ENCODE data around the gene SERPINC1.

DNA sequence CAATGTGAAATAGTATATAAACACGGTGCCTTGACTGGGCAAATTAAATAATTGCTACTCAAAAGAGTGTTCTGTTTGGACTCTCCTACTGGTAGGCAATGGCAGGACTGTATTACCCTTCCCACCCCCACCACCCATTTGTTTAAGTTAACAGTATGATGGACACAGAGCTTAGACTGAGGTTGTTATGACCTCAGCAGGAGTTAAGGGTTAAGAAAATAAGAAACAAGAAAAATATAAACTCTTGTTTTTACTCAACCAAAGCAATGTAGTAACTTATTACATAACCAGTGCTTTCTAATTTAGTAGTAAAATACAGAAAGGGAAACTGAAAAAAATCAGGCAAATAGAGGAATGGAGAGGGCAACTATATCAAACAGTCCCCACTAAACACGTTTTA lies 19.9 kb upstream of the SERPINC1 start:
- no peak for TF ChIP-seq POLR2A (conservative IDR thresholded peaks at IDR 0.05)
- TF ChIP-seq, protein P1, sequence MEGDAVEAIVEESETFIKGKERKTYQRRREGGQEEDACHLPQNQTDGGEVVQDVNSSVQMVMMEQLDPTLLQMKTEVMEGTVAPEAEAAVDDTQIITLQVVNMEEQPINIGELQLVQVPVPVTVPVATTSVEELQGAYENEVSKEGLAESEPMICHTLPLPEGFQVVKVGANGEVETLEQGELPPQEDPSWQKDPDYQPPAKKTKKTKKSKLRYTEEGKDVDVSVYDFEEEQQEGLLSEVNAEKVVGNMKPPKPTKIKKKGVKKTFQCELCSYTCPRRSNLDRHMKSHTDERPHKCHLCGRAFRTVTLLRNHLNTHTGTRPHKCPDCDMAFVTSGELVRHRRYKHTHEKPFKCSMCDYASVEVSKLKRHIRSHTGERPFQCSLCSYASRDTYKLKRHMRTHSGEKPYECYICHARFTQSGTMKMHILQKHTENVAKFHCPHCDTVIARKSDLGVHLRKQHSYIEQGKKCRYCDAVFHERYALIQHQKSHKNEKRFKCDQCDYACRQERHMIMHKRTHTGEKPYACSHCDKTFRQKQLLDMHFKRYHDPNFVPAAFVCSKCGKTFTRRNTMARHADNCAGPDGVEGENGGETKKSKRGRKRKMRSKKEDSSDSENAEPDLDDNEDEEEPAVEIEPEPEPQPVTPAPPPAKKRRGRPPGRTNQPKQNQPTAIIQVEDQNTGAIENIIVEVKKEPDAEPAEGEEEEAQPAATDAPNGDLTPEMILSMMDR (IDR thresholded peaks at IDR 0.05 in 2 of 3, conservative IDR thresholded peaks at IDR 0.05 in 1 of 3; ENCODE audit: insufficient read depth in 2 of 3, low read depth in 1 of 3, low read length in 3 of 3): no peak
- no peak for TF ChIP-seq MECOM (CRISPR knock-in tag; IDR thresholded peaks at IDR 0.05)
- no peak for TF ChIP-seq NEUROD1 (IDR thresholded peaks at IDR 0.05; ENCODE audit: borderline replicate concordance, low read depth, low read length, partially characterized antibody)
- TF ChIP-seq, protein P2, sequence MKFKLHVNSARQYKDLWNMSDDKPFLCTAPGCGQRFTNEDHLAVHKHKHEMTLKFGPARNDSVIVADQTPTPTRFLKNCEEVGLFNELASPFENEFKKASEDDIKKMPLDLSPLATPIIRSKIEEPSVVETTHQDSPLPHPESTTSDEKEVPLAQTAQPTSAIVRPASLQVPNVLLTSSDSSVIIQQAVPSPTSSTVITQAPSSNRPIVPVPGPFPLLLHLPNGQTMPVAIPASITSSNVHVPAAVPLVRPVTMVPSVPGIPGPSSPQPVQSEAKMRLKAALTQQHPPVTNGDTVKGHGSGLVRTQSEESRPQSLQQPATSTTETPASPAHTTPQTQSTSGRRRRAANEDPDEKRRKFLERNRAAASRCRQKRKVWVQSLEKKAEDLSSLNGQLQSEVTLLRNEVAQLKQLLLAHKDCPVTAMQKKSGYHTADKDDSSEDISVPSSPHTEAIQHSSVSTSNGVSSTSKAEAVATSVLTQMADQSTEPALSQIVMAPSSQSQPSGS (CRISPR knock-in tag; IDR thresholded peaks at IDR 0.05): no peak
- no peak for TF ChIP-seq SIN3A (IDR thresholded peaks at IDR 0.05; ENCODE audit: borderline replicate concordance in 2 of 2, control insufficient read depth in 1 of 2, low read depth in 2 of 2, low read length in 2 of 2)
- no peak for TF ChIP-seq ESRRA (IDR thresholded peaks at IDR 0.05; ENCODE audit: borderline replicate concordance, low read depth)
- no peak for TF ChIP-seq TBP (optimal IDR thresholded peaks at IDR 0.05; ENCODE audit: low read depth, low read length)

Measured in K562 (cell line).